ENCODE results near the gene RPL31. TPM values are rescaled to one million over a fixed set of nuclear protein-coding genes. Genes with fewer than 3 reads are reported as not detected.

RPL31 gene
- total and polyA plus RNA-seq, 9 of the 15 experiments (the other 6 are each of a cell fraction or from before 2014, with no cell fraction given), result 1,176 to 6,037 (median 2,997) TPM

DNA sequence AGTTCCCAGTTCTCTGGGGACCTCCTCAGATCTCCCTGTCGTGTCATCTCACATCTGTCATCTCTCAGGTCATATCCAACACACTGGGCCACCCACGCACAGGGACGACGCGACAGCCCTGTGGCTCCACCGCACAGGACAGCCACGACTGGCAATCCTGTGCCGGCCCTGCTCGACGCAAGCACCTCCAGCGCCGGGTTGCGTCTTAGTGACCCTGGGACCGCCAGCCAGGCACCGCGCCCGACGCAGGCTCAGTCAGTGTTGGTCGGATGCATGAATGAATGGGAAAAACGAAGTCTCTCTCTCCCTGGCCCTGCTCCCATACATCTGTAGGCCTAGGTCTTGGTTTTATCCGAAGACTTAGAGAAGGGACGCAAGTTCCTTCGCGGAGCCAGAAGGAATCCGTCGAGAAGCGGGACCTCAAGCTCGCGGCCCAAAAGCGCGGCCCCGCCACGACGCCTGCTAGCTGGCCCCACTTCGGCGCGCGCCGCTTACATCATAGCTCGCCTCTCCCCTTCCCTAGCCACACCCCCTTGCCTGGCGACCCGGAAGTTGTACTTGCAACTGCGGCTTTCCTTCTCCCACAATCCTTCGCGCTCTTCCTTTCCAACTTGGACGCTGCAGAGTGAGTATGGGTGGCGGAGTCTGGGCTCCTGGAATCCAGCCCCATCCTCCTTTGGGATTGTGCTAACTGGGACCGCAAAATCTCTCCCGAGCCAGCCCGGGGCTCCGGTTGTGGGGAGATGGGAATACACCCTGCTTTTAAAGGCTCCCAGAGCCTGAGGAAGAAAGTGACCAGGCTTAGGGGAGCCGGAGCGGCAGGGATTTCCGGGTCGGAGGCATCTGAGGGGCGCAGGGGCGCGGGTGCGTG is at the start of gene RPL31 (continued):
- peak; percentile 84 for TF ChIP-seq ELF2 (CRISPR knock-in tag; IDR thresholded peaks at IDR 0.05)
- TF ChIP-seq ZNF12 (CRISPR knock-in tag; IDR thresholded peaks at IDR 0.05), result peak; percentile 93
- peak; percentile 98 for TF ChIP-seq BRD9 (IDR thresholded peaks at IDR 0.05; ENCODE audit: low read depth, partially characterized antibody)
- TF ChIP-seq ZNF143 (CRISPR knock-in tag; IDR thresholded peaks at IDR 0.05), result peak; percentile 85
- TF ChIP-seq MYC (IDR thresholded peaks at IDR 0.05; ENCODE audit: low read depth, low read length), result peak; percentile 96
- TF ChIP-seq MYC (CRISPR knock-in tag; IDR thresholded peaks at IDR 0.05; ENCODE audit: borderline replicate concordance, low read depth), result peak; percentile 67; the same call in 1 of the 2 replicates
- TF ChIP-seq, protein P1, sequence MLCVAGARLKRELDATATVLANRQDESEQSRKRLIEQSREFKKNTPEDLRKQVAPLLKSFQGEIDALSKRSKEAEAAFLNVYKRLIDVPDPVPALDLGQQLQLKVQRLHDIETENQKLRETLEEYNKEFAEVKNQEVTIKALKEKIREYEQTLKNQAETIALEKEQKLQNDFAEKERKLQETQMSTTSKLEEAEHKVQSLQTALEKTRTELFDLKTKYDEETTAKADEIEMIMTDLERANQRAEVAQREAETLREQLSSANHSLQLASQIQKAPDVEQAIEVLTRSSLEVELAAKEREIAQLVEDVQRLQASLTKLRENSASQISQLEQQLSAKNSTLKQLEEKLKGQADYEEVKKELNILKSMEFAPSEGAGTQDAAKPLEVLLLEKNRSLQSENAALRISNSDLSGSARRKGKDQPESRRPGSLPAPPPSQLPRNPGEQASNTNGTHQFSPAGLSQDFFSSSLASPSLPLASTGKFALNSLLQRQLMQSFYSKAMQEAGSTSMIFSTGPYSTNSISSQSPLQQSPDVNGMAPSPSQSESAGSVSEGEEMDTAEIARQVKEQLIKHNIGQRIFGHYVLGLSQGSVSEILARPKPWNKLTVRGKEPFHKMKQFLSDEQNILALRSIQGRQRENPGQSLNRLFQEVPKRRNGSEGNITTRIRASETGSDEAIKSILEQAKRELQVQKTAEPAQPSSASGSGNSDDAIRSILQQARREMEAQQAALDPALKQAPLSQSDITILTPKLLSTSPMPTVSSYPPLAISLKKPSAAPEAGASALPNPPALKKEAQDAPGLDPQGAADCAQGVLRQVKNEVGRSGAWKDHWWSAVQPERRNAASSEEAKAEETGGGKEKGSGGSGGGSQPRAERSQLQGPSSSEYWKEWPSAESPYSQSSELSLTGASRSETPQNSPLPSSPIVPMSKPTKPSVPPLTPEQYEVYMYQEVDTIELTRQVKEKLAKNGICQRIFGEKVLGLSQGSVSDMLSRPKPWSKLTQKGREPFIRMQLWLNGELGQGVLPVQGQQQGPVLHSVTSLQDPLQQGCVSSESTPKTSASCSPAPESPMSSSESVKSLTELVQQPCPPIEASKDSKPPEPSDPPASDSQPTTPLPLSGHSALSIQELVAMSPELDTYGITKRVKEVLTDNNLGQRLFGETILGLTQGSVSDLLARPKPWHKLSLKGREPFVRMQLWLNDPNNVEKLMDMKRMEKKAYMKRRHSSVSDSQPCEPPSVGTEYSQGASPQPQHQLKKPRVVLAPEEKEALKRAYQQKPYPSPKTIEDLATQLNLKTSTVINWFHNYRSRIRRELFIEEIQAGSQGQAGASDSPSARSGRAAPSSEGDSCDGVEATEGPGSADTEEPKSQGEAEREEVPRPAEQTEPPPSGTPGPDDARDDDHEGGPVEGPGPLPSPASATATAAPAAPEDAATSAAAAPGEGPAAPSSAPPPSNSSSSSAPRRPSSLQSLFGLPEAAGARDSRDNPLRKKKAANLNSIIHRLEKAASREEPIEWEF (CRISPR knock-in tag; IDR thresholded peaks at IDR 0.05), result peak; percentile 87; the same call in 1 of the 2 replicates
- peak; percentile 64; the same call in 1 of the 2 replicates for TF ChIP-seq KHSRP (IDR thresholded peaks at IDR 0.05)
- 0 out of 2 replicates have a peak, but pooled peaks have one; percentile 10 for TF ChIP-seq ZNF324 (CRISPR knock-in tag; IDR thresholded peaks at IDR 0.05)
- peak; percentile 24 for TF ChIP-seq CCNT2 (IDR thresholded peaks at IDR 0.05; ENCODE audit: borderline replicate concordance, extremely low read depth, insufficient read length, low read depth, low read length)
- TF ChIP-seq, protein P2, sequence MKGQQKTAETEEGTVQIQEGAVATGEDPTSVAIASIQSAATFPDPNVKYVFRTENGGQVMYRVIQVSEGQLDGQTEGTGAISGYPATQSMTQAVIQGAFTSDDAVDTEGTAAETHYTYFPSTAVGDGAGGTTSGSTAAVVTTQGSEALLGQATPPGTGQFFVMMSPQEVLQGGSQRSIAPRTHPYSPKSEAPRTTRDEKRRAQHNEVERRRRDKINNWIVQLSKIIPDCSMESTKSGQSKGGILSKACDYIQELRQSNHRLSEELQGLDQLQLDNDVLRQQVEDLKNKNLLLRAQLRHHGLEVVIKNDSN (CRISPR knock-in tag; IDR thresholded peaks at IDR 0.05), result peak; percentile 78
- TF ChIP-seq POLR2AphosphoS2 (IDR thresholded peaks at IDR 0.05; ENCODE audit: low read length), result peak; percentile 76; the same call in 1 of the 2 replicates
- TF ChIP-seq SMC3 (conservative IDR thresholded peaks at IDR 0.05; ENCODE audit: insufficient read depth, low read depth, low read length), result no peak
- peak in 1 of 2 experiments; percentile 16; a peak in 1 of 4 replicates for TF ChIP-seq SIX5 (IDR thresholded peaks at IDR 0.05; ENCODE audit: borderline replicate concordance in 1 of 2, insufficient read depth in 1 of 2, low read depth in 1 of 2, low read length in 2 of 2)
- peak; percentile 97 for TF ChIP-seq GABPB1 (CRISPR knock-in tag; IDR thresholded peaks at IDR 0.05)
- TF ChIP-seq ZNF239 (CRISPR knock-in tag; IDR thresholded peaks at IDR 0.05), result 0 out of 2 replicates have a peak, but pooled peaks have one; percentile 5
- no peak for TF ChIP-seq LARP7 (IDR thresholded peaks at IDR 0.05)
- TF ChIP-seq CSDE1 (IDR thresholded peaks at IDR 0.05), result 0 out of 4 replicates have a peak, but pooled peaks of 1 of the 2 experiments have one; percentile 49
- TF ChIP-seq, protein P3, sequence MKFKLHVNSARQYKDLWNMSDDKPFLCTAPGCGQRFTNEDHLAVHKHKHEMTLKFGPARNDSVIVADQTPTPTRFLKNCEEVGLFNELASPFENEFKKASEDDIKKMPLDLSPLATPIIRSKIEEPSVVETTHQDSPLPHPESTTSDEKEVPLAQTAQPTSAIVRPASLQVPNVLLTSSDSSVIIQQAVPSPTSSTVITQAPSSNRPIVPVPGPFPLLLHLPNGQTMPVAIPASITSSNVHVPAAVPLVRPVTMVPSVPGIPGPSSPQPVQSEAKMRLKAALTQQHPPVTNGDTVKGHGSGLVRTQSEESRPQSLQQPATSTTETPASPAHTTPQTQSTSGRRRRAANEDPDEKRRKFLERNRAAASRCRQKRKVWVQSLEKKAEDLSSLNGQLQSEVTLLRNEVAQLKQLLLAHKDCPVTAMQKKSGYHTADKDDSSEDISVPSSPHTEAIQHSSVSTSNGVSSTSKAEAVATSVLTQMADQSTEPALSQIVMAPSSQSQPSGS (CRISPR knock-in tag; IDR thresholded peaks at IDR 0.05), result peak; percentile 97
- peak; percentile 87; the same call in 1 of the 2 replicates for TF ChIP-seq MBD2 (IDR thresholded peaks at IDR 0.05; ENCODE audit: borderline replicate concordance, low read depth)
